Uterus (tissue), 4 donors: ENCODE data around the gene PTPRN2. TPM values are rescaled to one million over a fixed set of nuclear protein-coding genes. Genes with fewer than 3 reads are reported as not detected.

Experiments
- DNase-seq, 2 donors: peaks; one replicate each; pipeline ENCODE4 v3.0.0-alpha.2; 2019 to 2020
- H3K27ac ChIP-seq, 2 donors: fragments of 200-600 bp; sonication (generic); 1 replicate in 1 of 2; 2 replicates in 1 of 2; pipeline ENCODE4 v1.5.1; 2016 to 2018
- H3K27me3 ChIP-seq, 2 donors: fragments of 200-600 bp; sonication (generic); one replicate each; pipeline ENCODE4 v1.5.1; 2018 to 2019; ENCODE audit warnings: control low read depth in 1 of 2
- H3K36me3 ChIP-seq, 2 donors: fragments of 200-600 bp; sonication (generic); one replicate each; pipeline ENCODE4 v1.5.1; 2019; ENCODE audit warnings: control low read depth in 1 of 2
- H3K4me1 ChIP-seq, 2 donors: fragments of 200-600 bp; sonication (generic); one replicate each; pipeline ENCODE4 v1.5.1; 2018 to 2019; ENCODE audit warnings: control low read depth in 1 of 2
- H3K4me3 ChIP-seq, 2 donors: fragments of 200-600 bp; sonication (generic); 1 replicate in 1 of 2; 2 replicates in 1 of 2; pipeline ENCODE4 v1.5.1; 2018 to 2019; ENCODE audit warnings: mild to moderate bottlenecking in 1 of 2
- H3K9me3 ChIP-seq, 2 donors: fragments of 200-600 bp; sonication (generic); one replicate each; pipeline ENCODE4 v1.5.1; 2019; ENCODE audit warnings: control low read depth in 1 of 2
- CTCF ChIP-seq, 4 experiments: fragments of 200-600 bp in 2 of 4; fragments of 450-650 bp in 2 of 4; sonication (generic) in 2 of 4; IDR thresholded peaks; one replicate each; pipeline ENCODE4 v1.5.1; 2016 to 2019; ENCODE audit warnings: antibody characterized with exemption in 4 of 4, mild to moderate bottlenecking in 2 of 4, moderate library complexity in 1 of 4
- POLR2A ChIP-seq, 2 donors: fragments of 450-650 bp; IDR thresholded peaks; one replicate each; pipeline ENCODE4 v1.6.1; 2016; ENCODE audit warnings: antibody characterized with exemption in 2 of 2, mild to moderate bottlenecking in 1 of 2, moderate library complexity in 1 of 2
- intact Hi-C: fragments of 100-400 bp; cut with DNase I; formaldehyde crosslinking; loops from one replicate; pipeline ENCODE4 v1.15.1; 2023; ENCODE audit warnings: low total_unique reads
- total RNA-seq, 4 donors: library from RNA; depleted of rRNA in 3 of 4; stranded (reverse); fragments of >200 nt in 3 of 4; gene quantifications; one replicate each; pipeline versions ENCODE4 v1.1.0 to v1.2.4, GENCODE V29; 2014 to 2023
- donor health status: DM: yes; HTN: yes; CAD: no.

Gene PTPRN2
- total RNA-seq, 4 donors from 2014 or later: 1.2 to 5.2 (median 2.3) TPM

- DNase-seq: no peak
- intact Hi-C loops: no loop called here
- no peaks in the 10 kb centered on the region for H3K36me3 ChIP-seq
- H3K9me3 ChIP-seq: no peaks in the 10 kb centered on the region
- no peak for TF ChIP-seq CTCF (IDR thresholded peaks at IDR 0.05)
- TF ChIP-seq POLR2A (IDR thresholded peaks at IDR 0.05): no peak
- no peaks in the 10 kb centered on the region for H3K4me1 ChIP-seq
- H3K4me3 ChIP-seq: no peak overlapping the region
- no peaks in the 10 kb centered on the region for H3K27me3 ChIP-seq
- no peak overlapping the region for H3K27ac ChIP-seq
These were observed 642.8 kb downstream of the PTPRN2 start for GRCh38 chr7:157944734-157945291.

- no peak for DNase-seq
- Histone ChIP-seq H3K9me3 (no peaks in the 10 kb centered on the region), H3K36me3 (no peaks in the 10 kb centered on the region), H3K4me1 (no peaks in the 10 kb centered on the region), H3K27me3 (no peaks in the 10 kb centered on the region), H3K27ac (no peak overlapping the region), H3K4me3 (no peak overlapping the region)
- intact Hi-C loops: no loop called here
- TF ChIP-seq CTCF (IDR thresholded peaks at IDR 0.05) (no peak), POLR2A (IDR thresholded peaks at IDR 0.05) (no peak)
These were observed 643.6 kb downstream of the PTPRN2 start for GRCh38 chr7:157944051-157944450.

GRCh38 chr7:157943561-157943960 is 644.1 kb downstream of the PTPRN2 start:
- intact Hi-C loops: no loop called here
- Histone ChIP-seq H3K27me3 (no peaks in the 10 kb centered on the region), H3K4me3 (no peak overlapping the region), H3K9me3 (no peaks in the 10 kb centered on the region), H3K4me1 (no peaks in the 10 kb centered on the region), H3K36me3 (no peaks in the 10 kb centered on the region), H3K27ac (no peak overlapping the region)
- no peak for TF ChIP-seq CTCF (IDR thresholded peaks at IDR 0.05)
- no peak for TF ChIP-seq POLR2A (IDR thresholded peaks at IDR 0.05)
- no peak for DNase-seq

GRCh38 chr7:157941210-157941609 is 646.4 kb downstream of the PTPRN2 start:
- Histone ChIP-seq H3K27me3 (no peaks in the 10 kb centered on the region), H3K27ac (no peak overlapping the region), H3K4me1 (no peaks in the 10 kb centered on the region), H3K4me3 (no peak overlapping the region), H3K36me3 (no peaks in the 10 kb centered on the region), H3K9me3 (no peaks in the 10 kb centered on the region)
- TF ChIP-seq CTCF (IDR thresholded peaks at IDR 0.05) (no peak), POLR2A (IDR thresholded peaks at IDR 0.05) (no peak)
- intact Hi-C loops: no loop called here
- no peak for DNase-seq

GRCh38 chr7:157940497-157940896 is 647.1 kb downstream of the PTPRN2 start:
- no peak for TF ChIP-seq CTCF (IDR thresholded peaks at IDR 0.05)
- Histone ChIP-seq H3K27me3 (no peaks in the 10 kb centered on the region), H3K36me3 (no peaks in the 10 kb centered on the region), H3K4me1 (no peaks in the 10 kb centered on the region), H3K9me3 (no peaks in the 10 kb centered on the region), H3K27ac (no peak overlapping the region), H3K4me3 (no peak overlapping the region)
- intact Hi-C loops: no loop called here
- DNase-seq: no peak
